Liver (tissue), 3 donors: ENCODE data around the gene MS4A15.

ENCODE experiments used
- CTCF ChIP-seq: fragments of 150-350 bp; IDR thresholded peaks from 2 replicates; pipeline ENCODE4 v1.5.1; 2017; ENCODE audit warnings: improper control_type of control experiment, low read depth, low read length; ENCODE audit not compliant: missing input control
- GABPA ChIP-seq, 2 donors: IDR thresholded peaks in 1 of 2; conservative IDR thresholded peaks in 1 of 2; 2 replicates each; pipeline ENCODE4 v1.6.1; 2016; ENCODE audit warnings: antibody characterized with exemption in 2 of 2, mild to moderate bottlenecking in 1 of 2, moderate library complexity in 1 of 2
- JUND ChIP-seq, 2 donors: IDR thresholded peaks; 2 replicates each; pipeline ENCODE4 v1.6.1; 2016; ENCODE audit warnings: antibody characterized with exemption in 2 of 2
- RXRA ChIP-seq, 2 donors: IDR thresholded peaks; 2 replicates each; pipeline ENCODE4 v1.6.1; 2017 to 2018; ENCODE audit warnings: antibody characterized with exemption in 2 of 2, mild to moderate bottlenecking in 1 of 2
- SP1 ChIP-seq: IDR thresholded peaks from 2 replicates; pipeline ENCODE4 v1.6.1; 2018; ENCODE audit warnings: antibody characterized with exemption, mild to moderate bottlenecking
- TAF1 ChIP-seq: conservative IDR thresholded peaks from 2 replicates; pipeline ENCODE4 v1.6.1; 2016; ENCODE audit warnings: antibody characterized with exemption, mild to moderate bottlenecking
- TF ChIP-seq, protein P1 (sequence below): IDR thresholded peaks from 2 replicates; pipeline ENCODE4 v1.6.1; 2016; ENCODE audit warnings: antibody characterized with exemption
- donor health status: healthy.
- donor health status: healthy.

GRCh38 chr11:60724420-60724819 is 32.2 kb upstream of the MS4A15 start, which contains the start of gene MS4A18:
- TF ChIP-seq CTCF (no peak), TAF1 (no peak), SP1 (no peak), RXRA (IDR thresholded peaks at IDR 0.05) (no peak), JUND (IDR thresholded peaks at IDR 0.05) (no peak), GABPA (IDR thresholded peaks at IDR 0.05 in 1 of 2, conservative IDR thresholded peaks at IDR 0.05 in 1 of 2) (no peak)
- TF ChIP-seq, protein P1, sequence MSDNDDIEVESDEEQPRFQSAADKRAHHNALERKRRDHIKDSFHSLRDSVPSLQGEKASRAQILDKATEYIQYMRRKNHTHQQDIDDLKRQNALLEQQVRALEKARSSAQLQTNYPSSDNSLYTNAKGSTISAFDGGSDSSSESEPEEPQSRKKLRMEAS = no peak
